ENCODE results near the gene IQSEC3.

IQSEC3 gene

GRCh38 chr12:82740-83139 is 16.2 kb downstream of the IQSEC3 start:
- Histone ChIP-seq H3K4me3 (ENCODE audit: low read depth, low read length) (no peak overlapping the region), H3K4me1 (ENCODE audit: control insufficient read depth, insufficient read depth, low read length) (no peaks in the 10 kb centered on the region), H3K36me3 (ENCODE audit: control insufficient read depth in 2 of 2, insufficient read depth in 1 of 2, low read length in 2 of 2) (no peaks in the 10 kb centered on the region), H3K27ac (ENCODE audit: extremely low read depth, low read depth, low read length) (no peak overlapping the region), H3K9me3 (ENCODE audit: control insufficient read depth, insufficient read depth, low read depth, low read length) (no peaks in the 10 kb centered on the region)
- CTCF ChIA-PET = no interaction called here
- POLR2A ChIA-PET = interaction anchor here (0.7 kb wide), 1 partner anchor 14 kb away, joined by 3 read pairs; no protein-coding TSS in a partner anchor
- TF ChIP-seq ZBTB20 (tag by site-specific recombination; IDR thresholded peaks at IDR 0.05) (no peak), ZNF837 (tag by site-specific recombination; IDR thresholded peaks at IDR 0.05) (no peak), ZNF292 (tag by site-specific recombination; IDR thresholded peaks at IDR 0.05; ENCODE audit: borderline replicate concordance, low read depth) (no peak), IKZF3 (tag by site-specific recombination; IDR thresholded peaks at IDR 0.05) (no peak), ZNF449 (tag by site-specific recombination; IDR thresholded peaks at IDR 0.05) (no peak), PBX3 (CRISPR knock-in tag; IDR thresholded peaks at IDR 0.05) (no peak), REPIN1 (tag by site-specific recombination; IDR thresholded peaks at IDR 0.05; ENCODE audit: low read depth) (no peak), PATZ1 (tag by site-specific recombination; IDR thresholded peaks at IDR 0.05) (no peak), ZEB2 (tag by site-specific recombination; IDR thresholded peaks at IDR 0.05) (no peak), ZNF274 (IDR thresholded peaks at IDR 0.05; ENCODE audit: low read length) (no peak), ZNF274 (tag by site-specific recombination; IDR thresholded peaks at IDR 0.05; ENCODE audit: borderline replicate concordance) (no peak), MYNN (tag by site-specific recombination; IDR thresholded peaks at IDR 0.05; ENCODE audit: borderline replicate concordance) (no peak), ZNF184 (tag by site-specific recombination; IDR thresholded peaks at IDR 0.05) (no peak), GLIS2 (tag by site-specific recombination; IDR thresholded peaks at IDR 0.05) (no peak)

- Histone ChIP-seq H3K4me3 (ENCODE audit: low read depth, low read length) (no peak overlapping the region), H3K4me1 (ENCODE audit: control insufficient read depth, insufficient read depth, low read length) (no peaks in the 10 kb centered on the region), H3K9me3 (ENCODE audit: control insufficient read depth, insufficient read depth, low read depth, low read length) (no peaks in the 10 kb centered on the region), H3K36me3 (ENCODE audit: control insufficient read depth in 2 of 2, insufficient read depth in 1 of 2, low read length in 2 of 2) (no peaks in the 10 kb centered on the region), H3K27ac (ENCODE audit: extremely low read depth, low read depth, low read length) (no peak overlapping the region)
- ChIA-PET POLR2A (no interaction called here), CTCF (interaction anchor here (0.7 kb wide), 1 partner anchor 136 kb away, joined by 3 read pairs; no protein-coding TSS in a partner anchor)
- TF ChIP-seq ZFHX2 (tag by site-specific recombination; conservative IDR thresholded peaks at IDR 0.05) (peak; percentile 20; the same call in 1 of the 2 replicates), PRDM4 (tag by site-specific recombination; IDR thresholded peaks at IDR 0.05) (no peak)
Observed at GRCh38 chr12:84056-84455, 17.5 kb downstream of the IQSEC3 start.
